H1 (cell line): ENCODE data around the gene CD53. TPM values are rescaled to one million over a fixed set of nuclear protein-coding genes. Genes with fewer than 3 reads are reported as not detected.

Source experiments
- CTCF ChIA-PET: fragments of 300-600 bp; sonication (Branson Sonifier 250); formaldehyde crosslinking; loops from one replicate; lab custom pipeline; 2021; ENCODE audit not compliant: partially characterized antibody; lab: Charles Lee
- POLR2A ChIA-PET: fragments of 300-600 bp; sonication (Branson Sonifier 250); formaldehyde crosslinking; loops from one replicate; lab custom pipeline; 2021; ENCODE audit warnings: inconsistent platforms; ENCODE audit not compliant: partially characterized antibody; lab: Charles Lee
- DNase-seq, 2 experiments: peaks; one replicate each; pipeline versions ENCODE4 v3.0.0 to v3.0.0-alpha.2; 2010 to 2022; ENCODE audit warnings: low spot score in 2 of 2, low read depth in 1 of 2, mixed read lengths in 1 of 2
- FAIRE-seq: peaks from 2 replicates; lab custom pipeline; 2011; peaks lifted over from hg19 to GRCh38; lab: Jason Lieb, UNC
- H2AFZ ChIP-seq: 2 replicates; pipeline ENCODE4 v1.8.1; 2012; ENCODE audit warnings: low read length, inconsistent platforms
- H2AK5ac ChIP-seq: 2 replicates; pipeline ENCODE4 v1.6.1; 2013; ENCODE audit warnings: low read depth, low read length
- H2BK120ac ChIP-seq: replicated peaks from 2 replicates; pipeline ENCODE3; 2013; ENCODE audit warnings: low read depth, low read length, inconsistent platforms
- H2BK12ac ChIP-seq: 2 replicates; pipeline ENCODE4 v1.6.1; 2013; ENCODE audit warnings: low read depth, low read length
- H2BK15ac ChIP-seq: 2 replicates; pipeline ENCODE4 v1.6.1; 2013; ENCODE audit warnings: low read length
- H2BK20ac ChIP-seq: 2 replicates; pipeline ENCODE4 v1.6.1; 2013; ENCODE audit warnings: low read length
- H2BK5ac ChIP-seq: 2 replicates; pipeline ENCODE4 v1.6.1; 2013; ENCODE audit warnings: low read depth, low read length
- H3K14ac ChIP-seq: 2 replicates; pipeline ENCODE4 v1.6.1; 2013; ENCODE audit warnings: inconsistent platforms; ENCODE audit not compliant: insufficient read length
- H3K18ac ChIP-seq: 2 replicates; pipeline ENCODE4 v1.6.1; 2013; ENCODE audit warnings: low read length; ENCODE audit errors: extremely low read depth
- H3K23ac ChIP-seq: 2 replicates; pipeline ENCODE4 v1.6.1; 2013; ENCODE audit warnings: inconsistent platforms; ENCODE audit not compliant: insufficient read length
- H3K23me2 ChIP-seq: 2 replicates; pipeline ENCODE4 v1.6.1; 2013; ENCODE audit warnings: low read depth, low read length
- H3K27ac ChIP-seq: 2 replicates; pipeline ENCODE4 v1.6.1; 2011; ENCODE audit warnings: low read depth, low read length, inconsistent platforms
- H3K27me3 ChIP-seq, 4 experiments: replicated peaks in 1 of 4; 1 replicate in 1 of 4; 2 replicates in 3 of 4; pipeline versions ENCODE4 v1.6.1 to v1.8.1; 2011 to 2013; ENCODE audit warnings: low read length in 3 of 4, mild to moderate bottlenecking in 3 of 4, inconsistent platforms in 2 of 4, mixed read lengths in 2 of 4, moderate library complexity in 1 of 4; ENCODE audit not compliant: control insufficient read depth in 3 of 4, insufficient read depth in 3 of 4; ENCODE audit errors: extremely low read depth in 1 of 4
- H3K36me3 ChIP-seq, 4 experiments: 2 replicates each; pipeline versions ENCODE4 v1.6.1 to v1.8.1; 2011 to 2013; ENCODE audit warnings: mild to moderate bottlenecking in 4 of 4, low read length in 3 of 4, moderate library complexity in 2 of 4, control low read depth in 1 of 4, inconsistent platforms in 1 of 4; ENCODE audit not compliant: insufficient read depth in 4 of 4, control insufficient read depth in 2 of 4
- H3K4ac ChIP-seq: replicated peaks from 2 replicates; pipeline ENCODE3; 2013; ENCODE audit warnings: low read length, low read depth, mixed read lengths, inconsistent platforms; ENCODE audit not compliant: insufficient read length
- H3K4me1 ChIP-seq, 4 experiments: replicated peaks in 1 of 4; 1 replicate in 1 of 4; 2 replicates in 3 of 4; pipeline versions ENCODE4 v1.6.1 to v1.8.1; 2011 to 2013; ENCODE audit warnings: low read length in 3 of 4, inconsistent platforms in 2 of 4, mixed read lengths in 1 of 4; ENCODE audit not compliant: insufficient read depth in 4 of 4, control insufficient read depth in 3 of 4
- H3K4me2 ChIP-seq, 2 experiments: 2 replicates each; pipeline versions ENCODE4 v1.6.1 to v1.8.1; 2011 to 2013; ENCODE audit warnings: low read depth in 2 of 2, low read length in 2 of 2, control low read depth in 1 of 2, inconsistent platforms in 1 of 2, mild to moderate bottlenecking in 1 of 2; ENCODE audit not compliant: insufficient read depth in 1 of 2
- H3K4me3 ChIP-seq, 4 experiments: fragments of 200-600, 300-600 bp in 1 of 4; sonication (generic), shearing (Covaris generic), sonication (Bioruptor Twin) in 1 of 4; 2 replicates each; pipeline versions ENCODE4 v1.5.1 to v1.8.1; 2011 to 2016; ENCODE audit warnings: low read length in 4 of 4, low read depth in 3 of 4, control low read depth in 2 of 4, inconsistent platforms in 2 of 4, mild to moderate bottlenecking in 2 of 4, mixed read lengths in 1 of 4, moderate library complexity in 1 of 4; ENCODE audit not compliant: insufficient read depth in 2 of 4; ENCODE audit errors: extremely low read depth in 1 of 4
- H3K56ac ChIP-seq: replicated peaks from 2 replicates; pipeline ENCODE3; 2013; ENCODE audit warnings: low read depth, mild to moderate bottlenecking, mixed read lengths, low read length, inconsistent platforms; ENCODE audit not compliant: insufficient read length
- H3K79me1 ChIP-seq: 2 replicates; pipeline ENCODE4 v1.6.1; 2013; ENCODE audit warnings: low read depth, low read length, control low read depth
- H3K79me2 ChIP-seq, 2 experiments: 2 replicates each; pipeline versions ENCODE4 v1.6.1 to v1.8.1; 2012 to 2013; ENCODE audit warnings: low read length in 2 of 2, mild to moderate bottlenecking in 2 of 2, inconsistent platforms in 1 of 2; ENCODE audit not compliant: insufficient read depth in 2 of 2, control insufficient read depth in 1 of 2
- H3K9ac ChIP-seq, 4 experiments: replicated peaks in 1 of 4; 1 replicate in 1 of 4; 2 replicates in 3 of 4; pipeline versions ENCODE4 v1.6.1 to v1.8.1; 2011 to 2013; ENCODE audit warnings: low read depth in 3 of 4, low read length in 3 of 4, control low read depth in 2 of 4, mild to moderate bottlenecking in 2 of 4, moderate library complexity in 2 of 4, inconsistent platforms in 1 of 4; ENCODE audit errors: extremely low read depth in 1 of 4
- H3K9me3 ChIP-seq, 2 experiments: 2 replicates each; pipeline versions ENCODE4 v1.6.1 to v1.8.1; 2012 to 2013; ENCODE audit warnings: mild to moderate bottlenecking in 2 of 2, moderate library complexity in 2 of 2, control low read depth in 1 of 2, inconsistent platforms in 1 of 2, low read depth in 1 of 2, low read length in 1 of 2, mixed read lengths in 1 of 2; ENCODE audit not compliant: insufficient read depth in 2 of 2
- H4K20me1 ChIP-seq, 2 experiments: replicated peaks in 1 of 2; 2 replicates each; pipeline versions ENCODE3 to v1.8.1; 2011 to 2013; ENCODE audit warnings: inconsistent platforms in 2 of 2, low read length in 2 of 2, mild to moderate bottlenecking in 1 of 2; ENCODE audit not compliant: insufficient read depth in 2 of 2, control insufficient read depth in 1 of 2
- H4K5ac ChIP-seq: 2 replicates; pipeline ENCODE4 v1.6.1; 2013; ENCODE audit warnings: low read length, low read depth, mixed read lengths, inconsistent platforms; ENCODE audit not compliant: insufficient read length
- H4K8ac ChIP-seq: 2 replicates; pipeline ENCODE4 v1.8.0; 2013; ENCODE audit warnings: mild to moderate bottlenecking, moderate library complexity, low read length, inconsistent platforms; ENCODE audit not compliant: insufficient read depth; ENCODE audit errors: extremely low read depth
- H4K91ac ChIP-seq: replicated peaks from 2 replicates; pipeline ENCODE3; 2013; ENCODE audit warnings: low read length, mixed read lengths, inconsistent platforms; ENCODE audit not compliant: insufficient read length
- TCF12 ChIP-seq: IDR thresholded peaks from 2 replicates; pipeline ENCODE4 v1.6.1; 2011; ENCODE audit warnings: low read depth, mild to moderate bottlenecking, low read length
- WGBS, 2 experiments: shearing (Covaris generic) in 1 of 2; methylation state at CpG; one replicate each; pipeline versions ENCODE4 v1.1.6 to v1.1.7; 2013 to 2015; ENCODE audit warnings: low lambda C conversion rate in 2 of 2, mixed read lengths in 2 of 2, inconsistent platforms in 1 of 2, low coverage in 1 of 2, missing lambda C conversion rate in 1 of 2; ENCODE audit not compliant: insufficient replicate concordance in 2 of 2, insufficient coverage in 1 of 2, insufficient read length in 1 of 2; ENCODE audit errors: extremely low coverage in 1 of 2, missing lambda C conversion rate in 1 of 2; 5-methylcytosine and 5-hydroxymethylcytosine counted together
- polyA plus RNA-seq, 7 experiments: library from polyadenylated mRNA; depleted of rRNA in 3 of 7; stranded (reverse) in 5 of 7; unstranded in 2 of 7; fragments of >200 nt in 5 of 7; fragments of 200-250 nt in 2 of 7; gene quantifications; 1 replicate in 5 of 7; 2 replicates in 1 of 7; 4 replicates in 1 of 7; pipeline versions ENCODE4 v1.2.1 to v1.2.3, GENCODE V29; 2011 to 2013; ENCODE audit warnings: missing spikeins in 2 of 7, mixed read lengths in 2 of 7
- total RNA-seq: library from RNA; stranded (reverse); fragmentation: NEBNext Ultra II Directional; extraction: Animal tissue kit (Norgen Biotek cat#: 25700); gene quantifications from 2 replicates; pipeline ENCODE4 v1.2.1, GENCODE V29; 2021

The CD53 gene
- total and polyA plus RNA-seq, 2 of the 8 experiments (the other 6 are each of a cell fraction or from before 2014, with no cell fraction given), result 0.56 to 1.0 TPM

GRCh38 chr1:110916274-110916668, 43.3 kb downstream of the CD53 start:
- H3K27me3 ChIP-seq, result no peaks in the 10 kb centered on the region
- CTCF ChIA-PET, result no interaction called here

More at GRCh38 chr1:110916274-110916668, 43.3 kb downstream of the CD53 start:
- Histone ChIP-seq H3K18ac (no peak overlapping the region), H3K9me3 (peaks cover 0 to 4% of the 10 kb centered on the region in 2 experiments; a peak in 1 of 4 replicates), H3K9ac (no peak overlapping the region), H4K8ac (no peak overlapping the region), H2BK5ac (no peak overlapping the region), H3K14ac (no peak overlapping the region), H2AFZ (no peak overlapping the region), H3K4me3 (no peak overlapping the region), H3K23me2 (no peaks in the 10 kb centered on the region), H3K23ac (no peak overlapping the region), H2BK15ac (no peak overlapping the region), H4K20me1 (no peaks in the 10 kb centered on the region), H2BK20ac (no peak overlapping the region), H4K5ac (no peak overlapping the region), H3K36me3 (no peaks in the 10 kb centered on the region), H3K4me2 (no peak overlapping the region), H3K27ac (no peak overlapping the region)
- POLR2A ChIA-PET, result no interaction called here
- no peak for DNase-seq
- FAIRE-seq, result no peak
- no peak for TF ChIP-seq TCF12
- TF ChIP-seq, all 59 proteins: peak for 0
- no peak overlapping the region for H3K56ac ChIP-seq
- WGBS, 2 experiments, result 85% methylated on average over 2 of the region's 2 CpGs; no CpG with 5 or more reads in 1 of the 2 experiments
- no peak overlapping the region for H2BK120ac ChIP-seq
- no peak overlapping the region for H4K91ac ChIP-seq
- no peak overlapping the region for H3K4ac ChIP-seq
- no peaks in the 10 kb centered on the region; a peak in 1 of 7 replicates for H3K4me1 ChIP-seq
- H3K79me2 ChIP-seq, result no peaks in the 10 kb centered on the region
- H2AK5ac ChIP-seq, result no peak overlapping the region
- no peaks in the 10 kb centered on the region for H3K79me1 ChIP-seq
- no peak overlapping the region for H2BK12ac ChIP-seq
